ENCODE measurements around the gene ANO10. TPM values are rescaled to one million over a fixed set of nuclear protein-coding genes. Genes with fewer than 3 reads are reported as not detected.

The ANO10 gene
- total RNA-seq, 1 experiment from 2014 or later = 26.6 TPM

DNA sequence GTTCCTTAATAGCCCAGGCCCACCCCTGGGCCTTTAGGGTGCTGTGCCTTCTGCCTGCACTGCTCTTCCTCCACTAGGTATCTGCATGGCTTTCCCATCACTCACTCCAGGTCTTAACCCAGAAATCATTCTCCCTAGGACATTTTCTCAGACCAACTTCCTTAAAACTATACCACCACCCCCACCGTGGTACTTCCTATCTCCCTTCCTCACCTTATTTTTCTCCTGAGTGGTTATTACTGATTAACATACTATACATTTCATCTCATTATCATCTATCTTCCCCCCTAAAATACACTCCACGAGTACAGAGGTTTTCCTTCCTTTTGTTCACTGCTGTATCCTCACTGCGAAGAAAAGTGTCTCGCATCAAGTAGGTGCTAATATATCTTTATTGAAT lies 115.2 kb downstream of the ANO10 start:
- no peaks in the 10 kb centered on the region for H3K27me3 ChIP-seq (ENCODE audit: control insufficient read depth, insufficient read depth, low read length)
- H3K9me3 ChIP-seq (ENCODE audit: control insufficient read depth, insufficient read depth, low read depth, low read length) = no peaks in the 10 kb centered on the region
- no peak overlapping the region for H3K27ac ChIP-seq (ENCODE audit: low read length)
- ATAC-seq = no peak
- H3K4me1 ChIP-seq (ENCODE audit: control insufficient read depth, insufficient read depth, low read length) = no peaks in the 10 kb centered on the region
- no TSS peak for BruUV-seq (replicated peaks)
- H3K4me3 ChIP-seq (ENCODE audit: low read depth in 2 of 2, low read length in 2 of 2) = no peak overlapping the region
- intact Hi-C loops (cut with micrococcal nuclease; ENCODE audit: unreplicated experiment) (loop anchor here (10.0 kb wide), 1 partner anchor 342 kb away; no protein-coding TSS in a partner anchor), in situ Hi-C loops (cut with HindIII; ENCODE audit: low pct_unique_long_range_greater_than_20kb, low sequenced_read_pairs) (no loop called here)
- DNase-seq (ENCODE audit: low read depth, low spot score) = no peak
- ChIA-PET CTCF (no interaction called here), POLR2A (no interaction called here)
- no peaks in the 10 kb centered on the region for H3K36me3 ChIP-seq (ENCODE audit: control insufficient read depth, insufficient read depth, low read length)
- TF ChIP-seq, protein P1, sequence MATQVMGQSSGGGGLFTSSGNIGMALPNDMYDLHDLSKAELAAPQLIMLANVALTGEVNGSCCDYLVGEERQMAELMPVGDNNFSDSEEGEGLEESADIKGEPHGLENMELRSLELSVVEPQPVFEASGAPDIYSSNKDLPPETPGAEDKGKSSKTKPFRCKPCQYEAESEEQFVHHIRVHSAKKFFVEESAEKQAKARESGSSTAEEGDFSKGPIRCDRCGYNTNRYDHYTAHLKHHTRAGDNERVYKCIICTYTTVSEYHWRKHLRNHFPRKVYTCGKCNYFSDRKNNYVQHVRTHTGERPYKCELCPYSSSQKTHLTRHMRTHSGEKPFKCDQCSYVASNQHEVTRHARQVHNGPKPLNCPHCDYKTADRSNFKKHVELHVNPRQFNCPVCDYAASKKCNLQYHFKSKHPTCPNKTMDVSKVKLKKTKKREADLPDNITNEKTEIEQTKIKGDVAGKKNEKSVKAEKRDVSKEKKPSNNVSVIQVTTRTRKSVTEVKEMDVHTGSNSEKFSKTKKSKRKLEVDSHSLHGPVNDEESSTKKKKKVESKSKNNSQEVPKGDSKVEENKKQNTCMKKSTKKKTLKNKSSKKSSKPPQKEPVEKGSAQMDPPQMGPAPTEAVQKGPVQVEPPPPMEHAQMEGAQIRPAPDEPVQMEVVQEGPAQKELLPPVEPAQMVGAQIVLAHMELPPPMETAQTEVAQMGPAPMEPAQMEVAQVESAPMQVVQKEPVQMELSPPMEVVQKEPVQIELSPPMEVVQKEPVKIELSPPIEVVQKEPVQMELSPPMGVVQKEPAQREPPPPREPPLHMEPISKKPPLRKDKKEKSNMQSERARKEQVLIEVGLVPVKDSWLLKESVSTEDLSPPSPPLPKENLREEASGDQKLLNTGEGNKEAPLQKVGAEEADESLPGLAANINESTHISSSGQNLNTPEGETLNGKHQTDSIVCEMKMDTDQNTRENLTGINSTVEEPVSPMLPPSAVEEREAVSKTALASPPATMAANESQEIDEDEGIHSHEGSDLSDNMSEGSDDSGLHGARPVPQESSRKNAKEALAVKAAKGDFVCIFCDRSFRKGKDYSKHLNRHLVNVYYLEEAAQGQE (IDR thresholded peaks at IDR 0.05; ENCODE audit: insufficient read depth in 1 of 2, low read depth in 2 of 2, low read length in 1 of 2) = no peak
- TF ChIP-seq POLR2AphosphoS5 (IDR thresholded peaks at IDR 0.05; ENCODE audit: low read depth, low read length) (no peak), SIN3A (IDR thresholded peaks at IDR 0.05; ENCODE audit: borderline replicate concordance, insufficient read depth, low read depth, low read length) (no peak), TCF7L2 (IDR thresholded peaks at IDR 0.05; ENCODE audit: low read depth, low read length) (no peak)
- TF ChIP-seq, protein P2, sequence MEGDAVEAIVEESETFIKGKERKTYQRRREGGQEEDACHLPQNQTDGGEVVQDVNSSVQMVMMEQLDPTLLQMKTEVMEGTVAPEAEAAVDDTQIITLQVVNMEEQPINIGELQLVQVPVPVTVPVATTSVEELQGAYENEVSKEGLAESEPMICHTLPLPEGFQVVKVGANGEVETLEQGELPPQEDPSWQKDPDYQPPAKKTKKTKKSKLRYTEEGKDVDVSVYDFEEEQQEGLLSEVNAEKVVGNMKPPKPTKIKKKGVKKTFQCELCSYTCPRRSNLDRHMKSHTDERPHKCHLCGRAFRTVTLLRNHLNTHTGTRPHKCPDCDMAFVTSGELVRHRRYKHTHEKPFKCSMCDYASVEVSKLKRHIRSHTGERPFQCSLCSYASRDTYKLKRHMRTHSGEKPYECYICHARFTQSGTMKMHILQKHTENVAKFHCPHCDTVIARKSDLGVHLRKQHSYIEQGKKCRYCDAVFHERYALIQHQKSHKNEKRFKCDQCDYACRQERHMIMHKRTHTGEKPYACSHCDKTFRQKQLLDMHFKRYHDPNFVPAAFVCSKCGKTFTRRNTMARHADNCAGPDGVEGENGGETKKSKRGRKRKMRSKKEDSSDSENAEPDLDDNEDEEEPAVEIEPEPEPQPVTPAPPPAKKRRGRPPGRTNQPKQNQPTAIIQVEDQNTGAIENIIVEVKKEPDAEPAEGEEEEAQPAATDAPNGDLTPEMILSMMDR (IDR thresholded peaks at IDR 0.05) = no peak

DNA sequence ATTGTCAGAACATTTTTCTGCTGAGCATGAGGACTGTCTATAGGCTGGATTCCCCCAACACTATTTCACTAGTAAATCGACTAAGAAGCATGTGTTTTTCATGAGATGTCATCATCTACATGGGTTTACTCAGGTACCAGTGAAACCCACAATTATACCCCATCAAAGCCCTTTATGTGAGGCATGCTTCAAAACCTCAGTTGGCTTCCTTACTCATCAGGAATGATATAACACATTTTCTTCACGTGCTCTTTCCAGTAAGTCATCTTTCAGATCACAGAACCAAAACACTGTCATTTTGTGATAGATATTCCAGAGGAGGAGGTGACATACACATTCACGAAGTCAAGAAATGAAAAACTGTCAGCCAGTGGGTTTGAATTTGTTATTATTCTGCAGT lies 116.5 kb downstream of the ANO10 start:
- intact Hi-C loops (cut with micrococcal nuclease; ENCODE audit: unreplicated experiment) (loop anchor here (10.0 kb wide), 1 partner anchor 341 kb away; no protein-coding TSS in a partner anchor), in situ Hi-C loops (cut with HindIII; ENCODE audit: low pct_unique_long_range_greater_than_20kb, low sequenced_read_pairs) (no loop called here)
- POLR2A ChIA-PET = no interaction called here
- no peak overlapping the region for H3K27ac ChIP-seq (ENCODE audit: low read length)
- H3K27me3 ChIP-seq (ENCODE audit: control insufficient read depth, insufficient read depth, low read length) = no peaks in the 10 kb centered on the region
- no peaks in the 10 kb centered on the region for H3K36me3 ChIP-seq (ENCODE audit: control insufficient read depth, insufficient read depth, low read length)
- DNase-seq (ENCODE audit: low read depth, low spot score) = no peak
- no peaks in the 10 kb centered on the region for H3K4me1 ChIP-seq (ENCODE audit: control insufficient read depth, insufficient read depth, low read length)
- TF ChIP-seq SIN3A (IDR thresholded peaks at IDR 0.05; ENCODE audit: borderline replicate concordance, insufficient read depth, low read depth, low read length) (no peak), POLR2AphosphoS5 (IDR thresholded peaks at IDR 0.05; ENCODE audit: low read depth, low read length) (no peak), TCF7L2 (IDR thresholded peaks at IDR 0.05; ENCODE audit: low read depth, low read length) (no peak)
- TF ChIP-seq, protein P2 (IDR thresholded peaks at IDR 0.05) = no peak
- TF ChIP-seq, protein P1 (IDR thresholded peaks at IDR 0.05; ENCODE audit: insufficient read depth in 1 of 2, low read depth in 2 of 2, low read length in 1 of 2) = no peak
- CTCF ChIA-PET = no interaction called here
- no peaks in the 10 kb centered on the region for H3K9me3 ChIP-seq (ENCODE audit: control insufficient read depth, insufficient read depth, low read depth, low read length)
- no peak for ATAC-seq
- no peak overlapping the region for H3K4me3 ChIP-seq (ENCODE audit: low read depth in 2 of 2, low read length in 2 of 2)
- BruUV-seq (replicated peaks) = no TSS peak

Data from Panc1 (cell line).